ENCODE data around the gene SYT4. TPM values are rescaled to one million over a fixed set of nuclear protein-coding genes. Genes with fewer than 3 reads are reported as not detected.

The SYT4 gene
- total and polyA plus RNA-seq, 2 donors (not counting 3 experiments of a cell fraction or from before 2014, with no cell fraction given): not detected

DNA sequence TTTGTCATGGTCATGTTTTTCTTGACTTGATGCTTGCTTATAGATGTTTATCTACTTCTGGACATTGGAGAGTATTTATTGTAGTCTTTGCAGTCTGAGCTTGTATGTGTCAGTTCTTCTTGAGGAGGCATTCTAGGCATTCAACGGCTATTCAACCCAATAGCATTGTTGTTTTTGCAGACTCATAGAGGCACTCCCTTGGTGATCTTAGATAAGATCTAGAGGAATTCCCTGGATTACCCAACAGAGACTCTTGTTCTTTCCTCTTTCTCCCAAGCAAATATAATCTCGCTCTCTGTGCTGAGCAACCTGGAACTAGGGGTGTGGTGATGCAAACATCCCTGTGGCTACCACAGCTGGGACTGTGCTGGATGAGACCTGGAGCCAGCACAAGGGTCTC is 40.4 kb downstream of the SYT4 start:
- H3K4me3 ChIP-seq (replicated peaks in 1 of 3; ENCODE audit: insufficient read depth in 1 of 3, low read depth in 1 of 3, low read length in 3 of 3): no peak overlapping the region
- H3K79me2 ChIP-seq (ENCODE audit: control insufficient read depth, insufficient read depth, low read length): no peaks in the 10 kb centered on the region
- H3K9ac ChIP-seq (replicated peaks; ENCODE audit: extremely low read depth, insufficient read depth, low read length): no peak overlapping the region
- no peaks in the 10 kb centered on the region for H3K9me3 ChIP-seq (replicated peaks; ENCODE audit: control insufficient read depth, insufficient read depth, low read length)
- no peak for DNase-seq (ENCODE audit: low read depth, low spot score)
- no peaks in the 10 kb centered on the region for H4K20me1 ChIP-seq (replicated peaks; ENCODE audit: control insufficient read depth, extremely low read depth, insufficient read depth, low read length)
- no peaks in the 10 kb centered on the region for H3K9me1 ChIP-seq (replicated peaks; ENCODE audit: control insufficient read depth, extremely low read depth, insufficient read depth, low read length)
- no peak overlapping the region for H2AFZ ChIP-seq (ENCODE audit: low read depth, low read length)
- FAIRE-seq: no peak
- no peak overlapping the region for H3K4me2 ChIP-seq (ENCODE audit: insufficient read depth, low read length)
- no peaks in the 10 kb centered on the region for H3K36me3 ChIP-seq (ENCODE audit: control insufficient read depth in 2 of 2, extremely low read depth in 1 of 2, insufficient read depth in 2 of 2, low read length in 2 of 2)
- H3K4me1 ChIP-seq (ENCODE audit: control insufficient read depth, extremely low read depth, insufficient read depth, low read length): no peaks in the 10 kb centered on the region
- intact Hi-C loops (cut with micrococcal nuclease): no loop called here
- ChIA-PET POLR2A (no interaction called here), CTCF (no interaction called here)
- no peaks in the 10 kb centered on the region for H3K27me3 ChIP-seq (ENCODE audit: control insufficient read depth in 2 of 2, insufficient read depth in 2 of 2, low read length in 2 of 2)
- TF ChIP-seq, protein P1, sequence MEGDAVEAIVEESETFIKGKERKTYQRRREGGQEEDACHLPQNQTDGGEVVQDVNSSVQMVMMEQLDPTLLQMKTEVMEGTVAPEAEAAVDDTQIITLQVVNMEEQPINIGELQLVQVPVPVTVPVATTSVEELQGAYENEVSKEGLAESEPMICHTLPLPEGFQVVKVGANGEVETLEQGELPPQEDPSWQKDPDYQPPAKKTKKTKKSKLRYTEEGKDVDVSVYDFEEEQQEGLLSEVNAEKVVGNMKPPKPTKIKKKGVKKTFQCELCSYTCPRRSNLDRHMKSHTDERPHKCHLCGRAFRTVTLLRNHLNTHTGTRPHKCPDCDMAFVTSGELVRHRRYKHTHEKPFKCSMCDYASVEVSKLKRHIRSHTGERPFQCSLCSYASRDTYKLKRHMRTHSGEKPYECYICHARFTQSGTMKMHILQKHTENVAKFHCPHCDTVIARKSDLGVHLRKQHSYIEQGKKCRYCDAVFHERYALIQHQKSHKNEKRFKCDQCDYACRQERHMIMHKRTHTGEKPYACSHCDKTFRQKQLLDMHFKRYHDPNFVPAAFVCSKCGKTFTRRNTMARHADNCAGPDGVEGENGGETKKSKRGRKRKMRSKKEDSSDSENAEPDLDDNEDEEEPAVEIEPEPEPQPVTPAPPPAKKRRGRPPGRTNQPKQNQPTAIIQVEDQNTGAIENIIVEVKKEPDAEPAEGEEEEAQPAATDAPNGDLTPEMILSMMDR (IDR thresholded peaks at IDR 0.05; ENCODE audit: extremely low read depth in 1 of 2, insufficient read depth in 1 of 2, low read depth in 1 of 2, low read length in 2 of 2): no peak
- no peak for TF ChIP-seq EZH2 (IDR thresholded peaks at IDR 0.05; ENCODE audit: borderline replicate concordance, low read depth, low read length, severe bottlenecking)
- no peak for TF ChIP-seq MYC (IDR thresholded peaks at IDR 0.05; ENCODE audit: low read depth, low read length)
- TF ChIP-seq, protein P2, sequence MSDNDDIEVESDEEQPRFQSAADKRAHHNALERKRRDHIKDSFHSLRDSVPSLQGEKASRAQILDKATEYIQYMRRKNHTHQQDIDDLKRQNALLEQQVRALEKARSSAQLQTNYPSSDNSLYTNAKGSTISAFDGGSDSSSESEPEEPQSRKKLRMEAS (IDR thresholded peaks at IDR 0.05; ENCODE audit: insufficient read depth, insufficient read length): no peak
- TF ChIP-seq GATA2 (IDR thresholded peaks at IDR 0.05; ENCODE audit: insufficient read depth, insufficient read length, low read depth, low read length): no peak
- H3K27ac ChIP-seq (ENCODE audit: insufficient read depth, low read depth, low read length): no peak overlapping the region
- dilution Hi-C loops (cut with MboI; ENCODE audit: extremely low pct_ligation_motif_present, low sequenced_read_pairs): no loop called here
- BruUV-seq (replicated peaks): no TSS peak

DNA sequence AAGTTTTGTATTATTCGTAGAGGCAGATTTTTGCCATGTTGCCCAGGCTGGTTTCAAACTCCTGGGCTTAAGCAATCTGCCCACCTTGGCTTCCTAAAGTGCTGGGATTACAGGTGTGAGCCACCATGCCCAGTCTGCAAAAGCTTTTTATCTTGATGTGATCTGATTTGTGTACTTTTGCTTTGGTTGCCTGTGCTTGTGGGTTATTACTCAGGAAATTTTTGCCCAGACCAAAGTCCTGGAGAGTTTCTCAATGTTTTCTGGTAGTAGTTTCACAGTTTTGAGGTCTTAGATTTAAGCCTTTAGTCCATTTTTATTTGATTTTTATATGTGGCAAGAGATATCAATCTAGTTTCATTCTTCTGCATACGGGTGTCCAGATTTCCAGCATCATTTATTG is 42.4 kb downstream of the SYT4 start:
- CTCF ChIA-PET: no interaction called here
- H4K20me1 ChIP-seq (replicated peaks; ENCODE audit: control insufficient read depth, extremely low read depth, insufficient read depth, low read length): no peaks in the 10 kb centered on the region

More for the DNA sequence above, 42.4 kb downstream of the SYT4 start:
- TF ChIP-seq POLR2AphosphoS5 (IDR thresholded peaks at IDR 0.05; ENCODE audit: insufficient read depth, low read depth, low read length) (no peak), POLR2A (IDR thresholded peaks at IDR 0.05; ENCODE audit: low read depth, low read length) (no peak), JUN (IDR thresholded peaks at IDR 0.05; ENCODE audit: borderline replicate concordance, insufficient read depth, insufficient read length, low read depth) (no peak), FOS (IDR thresholded peaks at IDR 0.05; ENCODE audit: borderline replicate concordance, insufficient read depth, low read length) (no peak), MYC (IDR thresholded peaks at IDR 0.05; ENCODE audit: low read depth, low read length) (no peak), GATA2 (IDR thresholded peaks at IDR 0.05; ENCODE audit: insufficient read depth, insufficient read length, low read depth, low read length) (no peak), EZH2 (IDR thresholded peaks at IDR 0.05; ENCODE audit: borderline replicate concordance, low read depth, low read length, severe bottlenecking) (no peak)
- TF ChIP-seq, protein P1 (IDR thresholded peaks at IDR 0.05; ENCODE audit: extremely low read depth in 1 of 2, insufficient read depth in 1 of 2, low read depth in 1 of 2, low read length in 2 of 2): no peak
- TF ChIP-seq, protein P2 (IDR thresholded peaks at IDR 0.05; ENCODE audit: insufficient read depth, insufficient read length): no peak
- no peaks in the 10 kb centered on the region for H3K9me1 ChIP-seq (replicated peaks; ENCODE audit: control insufficient read depth, extremely low read depth, insufficient read depth, low read length)
- no peak for FAIRE-seq
- H2AFZ ChIP-seq (ENCODE audit: low read depth, low read length): no peak overlapping the region
- POLR2A ChIA-PET: no interaction called here
- dilution Hi-C loops (cut with MboI; ENCODE audit: extremely low pct_ligation_motif_present, low sequenced_read_pairs) (no loop called here), intact Hi-C loops (cut with micrococcal nuclease) (no loop called here)
- no peak overlapping the region for H3K4me3 ChIP-seq (replicated peaks in 1 of 3; ENCODE audit: insufficient read depth in 1 of 3, low read depth in 1 of 3, low read length in 3 of 3)
- no TSS peak for BruUV-seq (replicated peaks)
- no peak overlapping the region for H3K9ac ChIP-seq (replicated peaks; ENCODE audit: extremely low read depth, insufficient read depth, low read length)
- H3K4me1 ChIP-seq (ENCODE audit: control insufficient read depth, extremely low read depth, insufficient read depth, low read length): no peaks in the 10 kb centered on the region
- H3K9me3 ChIP-seq (replicated peaks; ENCODE audit: control insufficient read depth, insufficient read depth, low read length): no peaks in the 10 kb centered on the region
- no peaks in the 10 kb centered on the region for H3K36me3 ChIP-seq (ENCODE audit: control insufficient read depth in 2 of 2, extremely low read depth in 1 of 2, insufficient read depth in 2 of 2, low read length in 2 of 2)
- H3K27ac ChIP-seq (ENCODE audit: insufficient read depth, low read depth, low read length): no peak overlapping the region
- H3K4me2 ChIP-seq (ENCODE audit: insufficient read depth, low read length): no peak overlapping the region
- no peak for DNase-seq (ENCODE audit: low read depth, low spot score)
- H3K27me3 ChIP-seq (ENCODE audit: control insufficient read depth in 2 of 2, insufficient read depth in 2 of 2, low read length in 2 of 2): no peaks in the 10 kb centered on the region
- H3K79me2 ChIP-seq (ENCODE audit: control insufficient read depth, insufficient read depth, low read length): no peaks in the 10 kb centered on the region
